IMR-90 (cell line): ENCODE data around the gene SMCO3. TPM values are rescaled to one million over a fixed set of nuclear protein-coding genes. Genes with fewer than 3 reads are reported as not detected.
"Not testable (repeated sequence)": the region's sequence is repeated elsewhere in the genome, so short reads cannot be mapped to it uniquely, and the experiment has no call there.

Experiments used
- ATAC-seq: fragments of 200-7000 bp; cut with Tn5 transposase; 2 replicates; pipeline ENCODE4 v1.9.1; 2020; ENCODE audit warnings: low read depth, mild to moderate bottlenecking, moderate library complexity
- BruUV-seq: library from RNA; stranded (reverse); fragments of 400-500 nt; replicated peaks from 2 replicates; lab custom pipeline; 2021; lab: Mats Ljungman, UMichigan
- CTCF ChIA-PET: fragments of 300-600 bp; formaldehyde crosslinking; extraction: SDS; loops from one replicate; lab custom pipeline; 2021; ENCODE audit warnings: antibody characterized with exemption; lab: Yijun Ruan, JAX
- POLR2A ChIA-PET: fragments of 300-600 bp; sonication (Branson Sonifier 250); formaldehyde crosslinking; loops from one replicate; lab custom pipeline; 2022; ENCODE audit warnings: antibody characterized with exemption; ENCODE audit not compliant: unreplicated experiment; lab: Charles Lee
- DNase-seq: peaks from one replicate; pipeline ENCODE4 v3.0.0; 2013
- H2AFZ ChIP-seq: replicated peaks from 2 replicates; pipeline ENCODE3; 2013; ENCODE audit warnings: low read length, mild to moderate bottlenecking; ENCODE audit not compliant: poor library complexity
- H2AK5ac ChIP-seq: 2 replicates; pipeline ENCODE4 v1.6.1; 2013; ENCODE audit warnings: low read depth, low read length, inconsistent platforms
- H2AK9ac ChIP-seq: replicated peaks from 2 replicates; pipeline ENCODE3; 2013; ENCODE audit warnings: mild to moderate bottlenecking, low read depth, low read length, moderate library complexity; ENCODE audit not compliant: poor library complexity
- H2BK120ac ChIP-seq: 2 replicates; pipeline ENCODE4 v1.6.1; 2013; ENCODE audit warnings: low read depth, low read length, inconsistent platforms
- H2BK15ac ChIP-seq: 3 replicates; pipeline ENCODE4 v1.6.1; 2013; ENCODE audit warnings: low read depth, low read length, inconsistent platforms
- H2BK20ac ChIP-seq: 2 replicates; pipeline ENCODE4 v1.6.1; 2013; ENCODE audit warnings: low read depth, mild to moderate bottlenecking, inconsistent platforms, low read length, moderate library complexity
- H2BK5ac ChIP-seq: 2 replicates; pipeline ENCODE4 v1.6.1; 2013; ENCODE audit warnings: mild to moderate bottlenecking, low read depth, low read length, inconsistent platforms; ENCODE audit not compliant: poor library complexity, severe bottlenecking
- H3K14ac ChIP-seq: replicated peaks from 2 replicates; pipeline ENCODE4 v1.6.1; 2013; ENCODE audit warnings: low read depth, low read length, inconsistent platforms
- H3K18ac ChIP-seq: 2 replicates; pipeline ENCODE4 v1.6.1; 2013; ENCODE audit warnings: low read depth, low read length, control low read depth
- H3K23ac ChIP-seq: 2 replicates; pipeline ENCODE4 v1.6.1; 2013; ENCODE audit warnings: low read depth, low read length, inconsistent platforms
- H3K27ac ChIP-seq: 2 replicates; pipeline ENCODE4 v1.5.1; 2013; ENCODE audit warnings: mild to moderate bottlenecking, control low read depth, low read length; ENCODE audit not compliant: insufficient read depth
- H3K27me3 ChIP-seq: 2 replicates; pipeline ENCODE4 v1.6.1; 2013; ENCODE audit warnings: low read length; ENCODE audit not compliant: control insufficient read depth, insufficient read depth
- H3K36me3 ChIP-seq: 2 replicates; pipeline ENCODE4 v1.6.1; 2013; ENCODE audit warnings: low read length, mixed read lengths; ENCODE audit not compliant: control insufficient read depth, insufficient read depth
- H3K4ac ChIP-seq: 2 replicates; pipeline ENCODE4 v1.6.1; 2013; ENCODE audit warnings: low read depth, low read length, inconsistent platforms
- H3K4me1 ChIP-seq: 2 replicates; pipeline ENCODE4 v1.6.1; 2013; ENCODE audit warnings: low read length, mixed read lengths; ENCODE audit not compliant: control insufficient read depth, insufficient read depth
- H3K4me2 ChIP-seq: 2 replicates; pipeline ENCODE4 v1.6.1; 2013; ENCODE audit warnings: low read depth, mild to moderate bottlenecking, control low read depth, low read length, moderate library complexity
- H3K4me3 ChIP-seq: 2 replicates; pipeline ENCODE4 v1.5.1; 2013; ENCODE audit warnings: low read depth, mild to moderate bottlenecking, control low read depth, low read length, moderate library complexity; ENCODE audit not compliant: insufficient read depth
- H3K56ac ChIP-seq: 2 replicates; pipeline ENCODE4 v1.6.1; 2013; ENCODE audit warnings: low read length, inconsistent platforms; ENCODE audit not compliant: insufficient read depth; ENCODE audit errors: extremely low read depth
- H3K79me1 ChIP-seq, 2 experiments: 2 replicates each; pipeline ENCODE4 v1.6.1; 2013; ENCODE audit warnings: low read length in 2 of 2, inconsistent platforms in 1 of 2, low read depth in 1 of 2
- H3K9ac ChIP-seq: 2 replicates; pipeline ENCODE4 v1.6.1; 2013; ENCODE audit warnings: low read depth, low read length, control low read depth
- H3K9me1 ChIP-seq: 2 replicates; pipeline ENCODE4 v1.6.1; 2013; ENCODE audit warnings: low read length, inconsistent platforms; ENCODE audit not compliant: insufficient read depth
- H3K9me3 ChIP-seq: 2 replicates; pipeline ENCODE4 v1.6.1; 2013; ENCODE audit warnings: low read length; ENCODE audit not compliant: control insufficient read depth, insufficient read depth
- H4K20me1 ChIP-seq: 2 replicates; pipeline ENCODE4 v1.6.1; 2013; ENCODE audit warnings: low read length, inconsistent platforms; ENCODE audit not compliant: insufficient read depth
- H4K5ac ChIP-seq: 2 replicates; pipeline ENCODE4 v1.6.1; 2013; ENCODE audit warnings: mild to moderate bottlenecking, low read depth, low read length, control low read depth
- H4K8ac ChIP-seq, 2 experiments: 2 replicates each; pipeline ENCODE4 v1.6.1; 2013; ENCODE audit warnings: low read depth in 2 of 2, low read length in 2 of 2, control low read depth in 1 of 2, inconsistent platforms in 1 of 2
- H4K91ac ChIP-seq: 2 replicates; pipeline ENCODE4 v1.6.1; 2013; ENCODE audit warnings: low read depth, low read length, inconsistent platforms; ENCODE audit not compliant: insufficient read depth
- CEBPB ChIP-seq: IDR thresholded peaks from 2 replicates; pipeline ENCODE4 v1.6.1; 2012; ENCODE audit warnings: low read depth, low read length, improper control_type of control experiment
- CHD1 ChIP-seq: IDR thresholded peaks from 2 replicates; pipeline ENCODE4 v1.6.1; 2012; ENCODE audit warnings: low read depth, low read length, improper control_type of control experiment
- FOS ChIP-seq: fragments of 150-350 bp; IDR thresholded peaks from 2 replicates; pipeline ENCODE4 v1.6.1; 2016; ENCODE audit warnings: low read depth, low read length
- MAZ ChIP-seq: IDR thresholded peaks from 2 replicates; pipeline ENCODE4 v1.6.1; 2012; ENCODE audit warnings: low read depth, mild to moderate bottlenecking, low read length, improper control_type of control experiment, moderate library complexity, borderline replicate concordance
- MXI1 ChIP-seq: IDR thresholded peaks from 2 replicates; pipeline ENCODE4 v1.6.1; 2012; ENCODE audit warnings: low read depth, mild to moderate bottlenecking, low read length, moderate library complexity, borderline replicate concordance
- POLR2A ChIP-seq: IDR thresholded peaks from 2 replicates; pipeline ENCODE4 v1.6.1; 2012; ENCODE audit warnings: mild to moderate bottlenecking, low read depth, low read length
- RAD21 ChIP-seq: IDR thresholded peaks from 2 replicates; pipeline ENCODE4 v1.6.1; 2012; ENCODE audit warnings: low read length, improper control_type of control experiment
- RCOR1 ChIP-seq: IDR thresholded peaks from 2 replicates; pipeline ENCODE4 v1.6.1; 2012; ENCODE audit warnings: mild to moderate bottlenecking, low read length, improper control_type of control experiment; ENCODE audit not compliant: insufficient replicate concordance
- WGBS, 2 experiments: methylation state at CpG; one replicate each; pipeline versions ENCODE4 v1.1.5 to v1.1.7; 2013; ENCODE audit warnings: missing lambda C conversion rate in 2 of 2; ENCODE audit not compliant: insufficient read length in 1 of 2; ENCODE audit errors: extremely low coverage in 2 of 2; 5-methylcytosine and 5-hydroxymethylcytosine counted together
- dilution Hi-C: fragments of 300-500 bp; cut with HindIII; formaldehyde crosslinking; loops from one replicate; pipeline ENCODE4 v1.14.3; 2018; ENCODE audit warnings: low sequenced_read_pairs; ENCODE audit not compliant: unreplicated experiment
- in situ Hi-C: fragments of 300-500 bp; cut with MboI; formaldehyde crosslinking; loops from 3 replicates; pipeline ENCODE4 v1.14.3; 2019; ENCODE audit warnings: low sequenced_read_pairs, inconsistent platforms, mixed read lengths
- intact Hi-C: fragments of 100-400 bp; cut with micrococcal nuclease; formaldehyde crosslinking; loops from 2 replicates; pipeline ENCODE4 v1.10.0; 2022
- polyA plus RNA-seq, 3 experiments: library from polyadenylated mRNA; depleted of rRNA; stranded (reverse); fragments of >200 nt; gene quantifications; 2 replicates each; pipeline ENCODE4 v1.2.3, GENCODE V29; 2012; ENCODE audit warnings: low replicate concordance in 1 of 3
- total RNA-seq: library from RNA; depleted of rRNA; stranded (reverse); fragments of >200 nt; gene quantifications from 2 replicates; pipeline ENCODE4 v1.2.3, GENCODE V29; 2012
- TF ChIP-seq, protein P1 (sequence below): fragments of 150-350 bp; IDR thresholded peaks from 2 replicates; pipeline ENCODE4 v1.6.1; 2016; ENCODE audit warnings: low read depth, mild to moderate bottlenecking, low read length, moderate library complexity, borderline replicate concordance

The SMCO3 gene
- total and polyA plus RNA-seq, 2 of the 4 experiments (the other 2 are of a cell fraction), result under 0.01 to 0.07 TPM

DNA sequence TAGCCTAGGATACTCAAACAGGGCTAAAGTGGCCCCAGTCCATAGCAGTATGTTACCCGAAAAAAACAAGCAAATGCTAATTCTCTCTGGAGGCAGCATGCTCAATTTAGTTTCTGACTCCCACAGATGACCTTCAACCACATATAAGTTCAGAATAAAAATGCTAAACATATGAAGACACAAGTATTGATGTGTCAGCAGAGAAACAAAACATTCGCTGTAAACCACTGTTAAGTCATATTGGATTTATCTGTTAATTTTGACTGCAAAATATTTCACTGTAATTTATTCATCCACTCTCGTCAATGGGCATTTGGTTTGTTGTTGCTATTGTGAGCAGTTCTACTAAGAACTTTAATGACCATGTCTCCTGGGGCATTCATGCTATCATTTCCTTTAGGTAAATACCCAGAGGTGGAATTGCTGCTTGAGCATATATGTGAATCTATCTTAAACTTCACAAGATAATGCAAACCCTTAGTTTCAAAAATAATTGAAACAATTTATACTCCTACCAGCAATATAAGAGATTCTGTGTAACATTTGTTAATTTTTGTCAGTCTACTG is 47.2 kb downstream of the SMCO3 start:
- no peak overlapping the region for H3K14ac ChIP-seq
- dilution Hi-C loops, result no loop called here

DNA sequence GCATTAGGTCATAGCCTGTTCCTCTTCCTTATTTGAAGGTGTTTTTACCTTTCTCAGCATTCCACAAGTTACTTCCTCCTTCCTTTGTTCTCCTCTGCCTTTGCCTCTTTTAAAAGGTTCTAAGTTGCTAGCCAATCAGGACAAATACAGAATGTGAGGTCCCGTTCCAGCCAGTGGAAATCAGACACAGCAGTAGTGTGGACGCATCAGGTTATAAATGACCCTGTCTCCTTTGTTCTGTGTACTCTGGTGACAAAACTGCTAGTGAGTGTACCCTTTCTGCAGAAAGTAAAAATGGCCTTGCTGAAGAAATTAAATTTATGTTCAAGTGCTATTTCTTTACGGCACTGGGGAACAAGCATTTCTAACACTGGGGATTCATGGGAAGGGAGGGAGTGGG is 48.0 kb downstream of the SMCO3 start:
- H4K91ac ChIP-seq, H3K9ac ChIP-seq, H3K56ac ChIP-seq, H3K9me1 ChIP-seq, H3K27ac ChIP-seq, intact Hi-C loops, H2BK20ac ChIP-seq, POLR2A ChIA-PET, BruUV-seq, H4K5ac ChIP-seq, H4K20me1 ChIP-seq, H2BK5ac ChIP-seq, H2BK120ac ChIP-seq, H3K9me3 ChIP-seq, H2AFZ ChIP-seq, ATAC-seq, H3K18ac ChIP-seq, H3K23ac ChIP-seq, H3K4ac ChIP-seq, in situ Hi-C loops, H3K14ac ChIP-seq, CTCF ChIA-PET, dilution Hi-C loops, H3K4me1 ChIP-seq, H2BK15ac ChIP-seq, DNase-seq, H3K4me3 ChIP-seq, H3K36me3 ChIP-seq, H2AK9ac ChIP-seq, H2AK5ac ChIP-seq, H3K27me3 ChIP-seq, H4K8ac ChIP-seq, H3K4me2 ChIP-seq: not testable (repeated sequence)
- WGBS, 2 experiments, result 100% methylated on average over 1 of the region's 3 CpGs; no CpG with 5 or more reads in 1 of the 2 experiments
- peaks cover 0 to 29% of the 10 kb centered on the region in 2 experiments; a peak in 3 of 4 replicates for H3K79me1 ChIP-seq

More for the DNA sequence above, 47.2 kb downstream of the SMCO3 start:
- intact Hi-C loops, result no loop called here
- Histone ChIP-seq H4K8ac (no peak overlapping the region), H2BK120ac (no peak overlapping the region), H3K9me3 (no peaks in the 10 kb centered on the region), H3K4me2 (no peak overlapping the region), H3K18ac (no peak overlapping the region), H4K20me1 (no peaks in the 10 kb centered on the region; the same call in 1 of the 2 replicates), H3K9ac (no peak overlapping the region), H3K23ac (no peak overlapping the region), H3K79me1 (peaks cover 0 to 29% of the 10 kb centered on the region in 2 experiments; a peak in 3 of 4 replicates), H3K27me3 (no peaks in the 10 kb centered on the region), H2AK5ac (no peak overlapping the region), H2BK5ac (no peak overlapping the region), H3K56ac (no peak overlapping the region), H3K4me3 (no peak overlapping the region), H3K4ac (no peak overlapping the region), H2AFZ (no peak overlapping the region), H3K4me1 (no peaks in the 10 kb centered on the region), H3K27ac (no peak overlapping the region), H3K9me1 (no peaks in the 10 kb centered on the region), H2BK20ac (no peak overlapping the region), H4K5ac (no peak overlapping the region), H2BK15ac (no peak overlapping the region), H3K36me3 (no peaks in the 10 kb centered on the region), H4K91ac (no peak overlapping the region), H2AK9ac (no peak overlapping the region)
- POLR2A ChIA-PET, result no interaction called here
- WGBS, 2 experiments, result no CpG with 5 or more reads among the region's 3 CpGs
- CTCF ChIA-PET, result no interaction called here
- DNase-seq (no peak), ATAC-seq (no peak)
- no TSS peak for BruUV-seq
- in situ Hi-C loops, result no loop called here
- TF ChIP-seq RCOR1 (no peak), MAZ (no peak), RAD21 (no peak), FOS (no peak), CEBPB (no peak), POLR2A (no peak), CHD1 (no peak), MXI1 (no peak)
- TF ChIP-seq, protein P1, sequence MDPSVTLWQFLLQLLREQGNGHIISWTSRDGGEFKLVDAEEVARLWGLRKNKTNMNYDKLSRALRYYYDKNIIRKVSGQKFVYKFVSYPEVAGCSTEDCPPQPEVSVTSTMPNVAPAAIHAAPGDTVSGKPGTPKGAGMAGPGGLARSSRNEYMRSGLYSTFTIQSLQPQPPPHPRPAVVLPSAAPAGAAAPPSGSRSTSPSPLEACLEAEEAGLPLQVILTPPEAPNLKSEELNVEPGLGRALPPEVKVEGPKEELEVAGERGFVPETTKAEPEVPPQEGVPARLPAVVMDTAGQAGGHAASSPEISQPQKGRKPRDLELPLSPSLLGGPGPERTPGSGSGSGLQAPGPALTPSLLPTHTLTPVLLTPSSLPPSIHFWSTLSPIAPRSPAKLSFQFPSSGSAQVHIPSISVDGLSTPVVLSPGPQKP, result no peak
